NCI-H2081 (cell line): ENCODE results near the gene GCAT.

Experiments used
- DNase-seq, 2 experiments: peaks; one replicate each; lab custom pipeline; 2025; lab: John Stamatoyannopoulos, UW

GCAT gene

DNA sequence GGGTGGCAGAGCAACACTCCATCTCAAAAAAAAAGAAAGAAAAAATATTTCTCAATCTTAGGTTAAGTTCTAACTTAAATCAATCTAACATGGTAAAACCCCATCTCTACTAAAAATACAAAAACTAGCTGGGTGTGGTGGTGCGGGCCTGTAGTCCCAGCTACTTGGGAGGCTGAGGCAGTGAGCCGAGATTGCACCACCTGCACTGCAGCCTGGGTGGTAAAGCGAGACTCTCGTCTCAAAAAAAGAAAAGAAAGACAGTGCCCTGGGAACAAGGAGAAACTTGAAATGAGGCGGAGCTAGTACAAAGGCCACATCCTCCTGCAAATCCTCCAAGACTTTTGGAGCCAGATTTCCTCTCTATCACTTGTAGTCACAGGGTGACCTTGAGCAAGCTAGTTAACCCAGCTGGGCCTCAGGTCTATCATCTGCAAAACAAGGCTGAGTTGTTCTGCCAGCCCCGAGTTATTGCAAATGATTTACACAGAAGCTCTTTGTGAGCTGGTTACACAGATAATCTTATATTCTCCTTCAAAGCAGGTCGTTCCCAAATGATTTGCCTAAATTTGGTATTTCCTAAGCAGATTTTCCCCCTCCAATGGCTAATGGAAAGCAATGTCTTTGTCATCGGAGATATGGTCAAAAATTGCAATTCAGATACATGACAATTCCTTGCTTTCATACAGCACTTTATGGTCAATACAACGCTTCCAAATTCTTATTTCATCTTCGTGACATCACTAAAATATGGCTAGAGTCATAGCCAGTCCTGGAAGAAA is 34.5 kb downstream of the GCAT start:
- DNase-seq: no peak

DNA sequence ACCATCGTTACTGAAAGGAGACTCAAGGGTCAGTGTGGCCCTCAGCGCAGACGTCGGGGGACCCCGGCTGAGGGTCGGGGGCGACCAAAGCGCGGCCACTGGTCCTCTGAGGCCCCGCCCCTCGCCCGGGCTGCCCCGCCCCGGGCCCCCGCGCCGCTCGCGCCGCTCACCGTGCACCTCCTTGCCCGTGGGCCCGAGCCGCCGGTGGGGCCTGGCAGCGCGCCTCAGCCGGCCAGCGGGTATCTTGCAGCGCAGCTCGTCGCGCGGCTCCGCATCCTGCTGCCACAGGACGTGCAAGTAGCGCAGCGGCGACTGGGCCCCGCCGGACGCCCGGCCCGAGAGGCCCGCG is 36.0 kb downstream of the GCAT start:
- DNase-seq: peak in 1 of 2 experiments; percentile 48

DNA sequence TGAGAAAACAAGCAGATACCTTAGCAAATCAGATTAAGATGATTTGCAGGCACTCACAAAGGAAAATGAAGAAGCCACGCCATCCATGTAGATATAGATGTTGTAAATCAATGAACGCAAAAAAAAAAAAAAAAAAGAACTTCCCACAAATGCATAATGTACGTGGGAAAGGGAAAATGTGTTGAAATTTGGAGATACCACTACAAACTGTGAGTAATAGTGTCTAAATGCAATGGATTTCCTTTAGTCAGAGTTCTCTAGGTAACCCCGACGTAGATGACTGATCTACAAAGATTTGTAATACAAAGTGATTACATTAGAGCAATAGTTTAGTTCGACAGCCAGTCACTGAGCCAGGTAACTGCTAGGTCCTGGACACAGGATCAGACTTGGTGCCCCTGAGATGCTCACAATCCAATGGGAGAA is 37.2 kb downstream of the GCAT start:
- no peak for DNase-seq

DNA sequence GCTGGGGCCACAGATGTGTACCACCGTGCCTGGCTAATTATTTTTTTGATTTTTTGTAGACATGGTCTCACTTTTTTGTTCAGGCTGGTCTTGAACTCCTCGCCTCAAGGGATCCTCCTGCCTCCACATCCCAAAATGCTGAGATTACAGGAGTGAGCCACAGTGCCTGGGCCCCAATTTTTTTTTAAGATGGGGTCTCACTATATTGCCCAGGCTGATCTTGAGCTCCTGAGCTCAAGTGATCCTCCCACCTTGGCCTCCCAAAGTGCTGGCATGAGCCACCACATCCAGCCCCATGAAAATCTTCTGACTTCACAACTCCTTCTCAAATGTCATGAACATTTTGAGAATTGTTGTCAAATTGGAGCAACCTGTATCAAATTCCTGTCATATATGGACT is 38.7 kb downstream of the GCAT start:
- no peak for DNase-seq

DNA sequence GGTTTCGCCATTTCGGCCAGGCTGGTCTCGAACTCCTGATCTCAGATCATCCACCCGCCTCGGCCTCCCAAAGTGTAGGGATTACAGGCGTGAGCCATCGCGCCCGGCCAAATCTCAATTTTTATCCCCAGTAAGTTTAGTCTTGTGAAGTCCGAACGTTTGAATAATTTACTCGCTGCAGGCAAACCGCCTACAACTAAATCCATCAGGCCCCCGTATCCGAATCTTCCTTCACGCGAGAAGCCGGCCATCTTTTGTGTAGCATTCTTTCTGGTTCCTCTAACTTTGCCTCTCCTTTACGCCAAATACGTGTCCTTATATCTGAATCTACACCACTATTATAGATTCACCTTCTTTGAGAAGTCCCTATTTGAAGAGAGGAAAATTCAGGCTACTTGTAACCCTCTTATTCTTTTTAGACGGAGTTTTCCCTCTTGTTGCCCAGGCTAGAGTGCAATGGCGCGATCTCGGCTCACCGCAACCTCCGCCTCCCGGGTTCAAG is 40.9 kb downstream of the GCAT start:
- peak in 1 of 2 experiments; percentile 13 for DNase-seq

DNA sequence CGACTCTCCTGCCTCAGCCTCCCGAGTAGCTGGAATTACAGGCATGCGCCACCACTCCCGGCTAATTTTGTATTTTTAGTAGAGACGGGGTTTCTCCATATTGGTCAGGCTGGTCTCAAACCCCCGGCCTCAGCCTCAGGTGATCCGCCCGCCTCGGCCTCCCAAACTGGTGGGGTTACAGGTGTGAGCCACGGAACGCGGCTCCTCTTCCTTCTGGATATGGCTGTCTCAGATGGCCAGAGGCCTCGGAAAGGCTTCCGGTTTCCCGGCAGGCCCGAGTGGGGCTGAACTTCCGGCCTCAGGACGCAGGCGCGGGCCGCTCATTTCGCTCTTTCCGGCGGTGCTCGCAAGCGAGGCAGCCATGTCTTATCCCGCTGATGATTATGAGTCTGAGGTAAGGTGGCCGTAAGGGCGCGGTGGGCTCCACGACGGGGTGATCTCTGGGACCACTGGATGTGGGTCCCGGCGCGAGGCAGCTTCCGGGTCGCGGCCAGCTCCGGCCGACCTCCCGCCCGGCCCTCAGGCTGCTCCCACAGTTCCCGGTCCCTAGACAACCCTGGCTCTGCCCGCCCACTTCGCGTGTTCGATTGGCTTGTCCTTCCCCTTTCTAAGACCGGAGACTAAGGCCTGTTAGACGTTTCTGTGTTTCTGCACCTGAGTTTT is 41.5 kb downstream of the GCAT start, which contains the start of gene EIF3L:
EIF3L (plus strand) TSS at position 331 of the 663 bp plus-strand sequence; CDS start at position 362, 31 bp downstream.
- DNase-seq: peak; percentile 77 to 88

DNA sequence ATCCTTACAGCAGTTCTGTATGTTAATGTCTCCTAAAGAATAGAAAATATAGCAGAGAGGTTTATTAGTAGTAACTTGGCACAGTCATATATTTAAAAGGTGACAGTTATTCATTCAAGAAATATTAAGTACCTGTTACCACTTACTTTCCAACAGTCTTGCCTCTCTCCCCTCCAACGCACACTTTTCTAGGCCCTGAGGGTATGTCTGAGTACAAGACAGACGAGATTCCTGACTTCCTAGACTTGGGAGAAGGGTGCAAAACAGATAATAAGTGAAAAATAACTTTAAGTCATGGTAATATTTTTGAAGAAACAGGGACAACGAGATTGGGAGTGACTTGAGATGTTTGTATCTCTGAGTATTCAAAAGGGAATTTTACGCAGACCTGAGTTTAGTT is 43.1 kb downstream of the GCAT start:
- DNase-seq: no peak

DNA sequence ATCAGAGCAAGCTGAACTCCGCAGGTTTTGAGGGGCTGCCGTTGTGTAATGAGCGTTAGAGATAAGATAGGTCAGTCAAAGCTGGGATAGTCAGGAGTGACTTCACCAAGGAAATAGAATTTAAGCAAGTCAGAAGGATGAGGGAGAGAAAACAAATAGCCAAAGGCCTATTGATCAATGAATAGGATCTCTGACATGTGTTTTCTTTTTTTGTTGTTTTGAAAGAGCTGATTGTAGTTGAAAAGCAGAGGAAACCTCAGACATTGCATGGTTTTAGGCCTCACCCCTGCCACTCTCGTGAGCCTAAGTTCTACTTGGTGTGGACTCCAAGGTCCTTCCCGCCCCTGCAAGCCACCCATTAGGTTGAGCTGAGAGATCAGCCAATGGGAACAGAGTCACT is 44.7 kb downstream of the GCAT start:
- DNase-seq: no peak

DNA sequence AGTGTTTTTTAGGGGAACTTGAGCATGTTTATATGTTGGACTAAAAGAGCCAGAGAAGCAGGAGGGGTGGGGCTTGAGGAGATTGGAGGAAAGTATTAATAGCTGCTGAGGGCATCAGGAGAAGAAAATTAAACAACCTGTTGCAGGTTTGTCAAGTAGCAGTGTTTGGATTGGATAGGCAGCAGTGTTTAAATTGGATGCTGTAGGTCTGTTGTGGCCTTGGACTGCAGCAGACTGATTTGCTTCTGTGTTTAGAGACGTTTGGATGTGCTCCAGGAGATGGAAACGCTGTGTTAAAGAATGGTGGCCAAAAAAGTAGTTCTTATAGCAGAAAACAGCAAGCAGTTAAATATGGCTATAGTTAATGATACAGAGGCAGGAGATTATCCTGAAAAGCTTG is 47.2 kb downstream of the GCAT start:
- DNase-seq: no peak

DNA sequence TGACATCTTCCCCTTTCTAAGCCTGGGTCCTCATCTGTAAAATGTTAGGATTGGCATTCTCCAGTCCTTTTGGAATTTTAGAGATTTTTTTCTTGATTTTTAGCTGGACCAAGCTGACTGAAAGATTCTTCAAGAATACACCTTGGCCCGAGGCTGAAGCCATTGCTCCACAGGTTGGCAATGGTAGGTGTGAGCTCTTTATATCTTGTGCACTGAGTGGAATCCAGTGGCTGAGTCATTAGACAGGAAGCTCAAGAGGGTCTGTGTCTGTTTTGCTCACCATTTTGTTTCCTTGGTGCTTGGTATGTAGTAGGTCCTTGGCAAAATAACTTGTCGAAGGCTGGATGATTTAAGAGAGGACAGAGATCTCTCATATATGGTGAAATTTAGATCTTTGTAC is 47.7 kb downstream of the GCAT start:
- DNase-seq: no peak

DNA sequence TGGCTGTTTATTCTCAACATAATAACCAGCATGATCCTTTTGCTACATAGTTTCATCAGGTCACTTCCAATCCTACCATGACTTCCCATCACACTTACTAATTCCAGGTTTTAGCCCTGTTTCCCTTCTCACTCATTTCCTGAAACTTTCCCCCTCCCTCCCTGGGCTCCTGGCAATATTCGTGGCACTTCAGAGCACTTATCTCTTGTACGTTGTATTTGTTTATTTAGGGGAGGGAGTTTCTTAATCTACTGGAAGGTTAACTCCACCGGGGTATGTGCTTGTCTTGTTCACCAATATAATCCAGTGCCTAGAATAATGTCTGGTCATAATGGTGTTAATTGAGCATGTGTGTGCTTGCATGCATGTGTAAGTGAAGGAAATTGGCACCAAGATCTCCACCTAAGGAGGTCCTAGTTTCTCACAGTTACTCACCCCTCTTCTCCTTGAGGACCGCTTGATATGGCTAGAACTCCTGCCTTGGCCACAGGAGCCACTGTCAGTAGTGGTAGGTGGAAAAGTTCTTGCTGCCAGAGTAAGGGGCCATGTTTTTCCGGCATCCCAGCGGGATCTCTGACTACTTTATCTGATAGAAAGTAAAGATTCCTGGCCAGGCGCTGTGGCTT is 53.2 kb downstream of the GCAT start:
- no peak for DNase-seq

DNA sequence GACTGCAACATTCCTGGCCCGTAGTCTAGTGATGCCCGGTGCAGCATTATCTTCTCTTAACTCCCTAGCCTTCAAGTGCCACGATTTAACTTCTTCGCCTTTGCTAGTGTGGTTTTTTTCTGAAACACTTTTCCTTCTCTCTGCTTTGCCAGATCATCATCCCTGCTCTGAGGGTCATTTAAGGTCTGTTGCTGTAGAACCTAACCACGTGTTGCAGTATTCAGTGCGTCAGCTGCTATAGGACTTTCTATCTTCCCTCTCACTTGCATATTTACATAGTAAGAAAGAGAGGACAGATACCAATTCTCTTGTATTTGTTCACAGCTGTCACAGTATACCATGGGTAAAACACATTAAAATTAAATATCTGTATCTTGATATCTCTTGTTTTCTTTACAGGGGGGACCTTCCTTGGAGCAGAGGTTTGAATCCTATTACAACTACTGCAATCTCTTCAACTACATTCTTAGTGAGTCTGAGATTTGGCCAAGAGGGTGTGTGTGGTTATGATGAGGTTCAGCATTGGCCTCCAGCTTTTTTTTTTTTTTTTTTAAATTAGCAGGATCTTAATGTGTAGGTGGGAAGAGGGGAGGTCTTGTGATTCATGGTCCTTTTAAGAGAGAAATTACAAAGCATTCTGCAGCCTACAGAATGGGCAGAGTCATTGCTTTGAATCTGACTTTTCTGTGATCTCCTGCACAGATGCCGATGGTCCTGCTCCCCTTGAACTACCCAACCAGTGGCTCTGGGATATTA is 55.0 kb downstream of the GCAT start:
- no peak for DNase-seq

DNA sequence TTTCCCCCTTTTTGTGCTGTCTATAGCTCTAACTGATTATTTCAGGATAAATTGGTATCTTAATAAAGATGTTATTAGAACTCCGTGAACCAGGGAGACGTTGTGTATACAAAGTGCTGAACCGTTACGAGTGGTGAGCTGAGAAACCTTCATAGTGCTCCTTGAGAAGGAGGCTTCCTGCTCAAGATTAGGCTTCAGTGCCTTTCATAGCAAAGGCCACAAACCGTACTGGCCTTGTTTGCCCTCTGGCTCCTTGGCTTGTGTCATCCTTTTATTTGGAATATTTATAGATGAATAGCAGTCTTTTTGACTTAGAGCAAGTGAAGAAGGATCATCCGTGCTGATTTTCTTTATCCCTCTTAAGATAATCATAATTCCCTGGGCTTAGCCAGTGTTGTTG is 57.8 kb downstream of the GCAT start:
- DNase-seq: no peak
